Subcutaneous abdominal adipose tissue (tissue), 5 donors: Measurements from ENCODE around the gene RASAL1.

ENCODE experiments used
- H3K27ac ChIP-seq: one replicate; pipeline ENCODE4 v1.7.0; 2013; ENCODE audit warnings: low read depth, mild to moderate bottlenecking, inconsistent platforms, low read length, moderate library complexity
- H3K27me3 ChIP-seq, 5 donors: one replicate each; pipeline ENCODE4 v1.7.0; 2013; ENCODE audit warnings: low read length in 5 of 5, inconsistent platforms in 1 of 5; ENCODE audit not compliant: control insufficient read depth in 5 of 5, insufficient read depth in 4 of 5
- H3K36me3 ChIP-seq, 5 donors: one replicate each; pipeline ENCODE4 v1.7.0; 2013; ENCODE audit warnings: low read length in 5 of 5; ENCODE audit not compliant: control insufficient read depth in 5 of 5, insufficient read depth in 5 of 5
- H3K4me1 ChIP-seq, 5 donors: one replicate each; pipeline ENCODE4 v1.7.0; 2013; ENCODE audit warnings: low read length in 5 of 5, mild to moderate bottlenecking in 3 of 5, moderate library complexity in 1 of 5; ENCODE audit not compliant: control insufficient read depth in 5 of 5, insufficient read depth in 5 of 5
- H3K4me3 ChIP-seq, 5 donors: one replicate each; pipeline ENCODE4 v1.7.0; 2013; ENCODE audit warnings: low read length in 5 of 5, low read depth in 1 of 5
- H3K9ac ChIP-seq, 5 donors: one replicate each; pipeline ENCODE4 v1.7.0; 2013; ENCODE audit warnings: low read length in 5 of 5, mild to moderate bottlenecking in 4 of 5, moderate library complexity in 3 of 5
- H3K9me3 ChIP-seq, 5 donors: one replicate each; pipeline ENCODE4 v1.7.0; 2013; ENCODE audit warnings: low read length in 5 of 5; ENCODE audit not compliant: control insufficient read depth in 5 of 5
- donor health status: healthy.
- donor health status: healthy.
- donor health status: healthy.
- donor health status: healthy.
- donor health status: healthy.

Gene RASAL1

DNA sequence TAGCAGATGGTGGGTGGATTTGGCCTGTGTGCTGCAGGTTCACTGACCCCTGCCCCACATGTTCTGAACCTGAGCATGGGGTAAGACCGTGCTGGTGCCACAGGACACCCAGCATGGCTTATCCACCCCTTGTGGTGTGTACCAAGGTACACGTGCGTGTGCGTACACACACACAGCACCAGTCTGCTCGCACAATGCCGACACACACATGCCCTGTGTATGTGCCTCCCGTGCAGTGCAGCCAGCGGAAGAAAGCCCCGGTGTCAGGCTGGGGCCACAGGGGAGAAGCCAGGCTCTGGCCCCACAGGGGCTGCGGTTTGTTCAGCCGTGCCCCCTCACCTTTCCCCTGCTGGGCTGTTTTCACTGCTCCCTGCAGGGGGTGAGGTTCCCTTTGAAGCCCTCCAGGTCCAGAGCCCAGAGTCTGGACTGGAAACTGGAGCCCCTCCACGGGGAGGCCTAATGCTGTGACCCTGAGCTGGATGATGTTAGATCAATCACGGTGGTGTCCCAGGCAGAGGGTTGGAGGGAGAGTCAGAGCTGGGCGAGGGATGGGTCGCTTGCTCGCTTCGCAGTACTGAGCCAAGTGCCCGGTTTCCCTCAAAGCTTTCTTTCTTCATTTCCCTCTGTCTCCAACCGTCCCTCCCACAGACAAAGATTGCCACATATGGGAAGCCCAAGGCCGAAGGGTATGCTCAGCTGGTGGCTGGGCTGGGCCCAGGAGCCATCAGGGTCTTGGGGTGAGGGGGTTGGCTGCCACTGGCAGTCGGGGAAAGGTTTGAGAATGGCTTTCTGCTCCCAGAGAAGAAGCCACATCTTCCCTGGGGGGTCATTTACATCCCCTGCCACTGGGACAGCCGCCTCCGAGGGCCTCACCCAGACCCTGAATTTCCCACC, 72.8 kb downstream of the RASAL1 start:
- H3K9ac ChIP-seq, result no peak overlapping the region
- H3K9me3 ChIP-seq, result no peaks in the 10 kb centered on the region
- peaks cover 0 to 8% (median 2%) of the 10 kb centered on the region in 5 donors for H3K27me3 ChIP-seq
- H3K36me3 ChIP-seq, result peaks cover 0 to 2% (median 0%) of the 10 kb centered on the region in 5 donors
- H3K27ac ChIP-seq, result peak overlapping the region; percentile 41
- no peak overlapping the region for H3K4me3 ChIP-seq
- peaks cover 4 to 97% (median 79%) of the 10 kb centered on the region in 5 donors for H3K4me1 ChIP-seq

- Histone ChIP-seq H3K4me1 (peaks cover 4 to 89% (median 81%) of the 10 kb centered on the region in 5 donors), H3K27ac (no peak overlapping the region), H3K4me3 (no peak overlapping the region), H3K36me3 (no peaks in the 10 kb centered on the region), H3K9me3 (no peaks in the 10 kb centered on the region), H3K9ac (no peak overlapping the region), H3K27me3 (peaks cover 0 to 14% (median 2%) of the 10 kb centered on the region in 5 donors)
These were observed 74.4 kb downstream of the RASAL1 start for GRCh38 chr12:113061061-113061694.

GRCh38 chr12:113060336-113060960, 75.1 kb downstream of the RASAL1 start:
- Histone ChIP-seq H3K9me3 (no peaks in the 10 kb centered on the region), H3K27ac (no peak overlapping the region), H3K9ac (no peak overlapping the region), H3K36me3 (no peaks in the 10 kb centered on the region), H3K4me3 (peak overlapping the region in 1 of 5 donors; percentile 13), H3K27me3 (peaks cover 0 to 18% (median 2%) of the 10 kb centered on the region in 5 donors), H3K4me1 (peaks cover 4 to 89% (median 84%) of the 10 kb centered on the region in 5 donors)

DNA sequence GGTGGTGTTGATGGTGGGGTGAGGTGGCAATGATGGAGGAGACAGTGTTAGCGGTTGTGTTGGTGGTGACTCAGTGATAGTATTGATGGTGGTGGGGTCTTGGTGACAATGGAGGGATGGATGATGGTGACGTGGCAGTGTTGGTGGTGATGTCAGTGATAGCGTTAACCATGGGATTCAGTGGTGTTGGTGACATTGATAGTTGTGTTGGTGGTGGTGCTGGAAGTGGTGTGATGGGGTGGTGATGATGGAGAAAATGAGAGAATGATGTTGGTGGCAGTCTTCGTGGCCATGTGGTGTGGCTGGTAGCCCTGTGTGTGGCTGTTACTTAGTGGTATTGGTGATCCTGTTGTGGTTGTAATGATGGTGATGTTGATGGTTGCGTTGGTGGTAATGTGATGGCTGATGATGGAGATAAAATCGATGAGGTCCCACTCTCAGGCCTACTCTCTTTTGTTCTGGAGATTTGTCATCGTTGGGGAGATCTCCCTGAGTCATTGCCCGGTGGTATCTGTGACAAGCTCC, 76.4 kb downstream of the RASAL1 start:
- peaks cover 4 to 80% (median 71%) of the 10 kb centered on the region in 5 donors for H3K4me1 ChIP-seq
- peak overlapping the region in 2 of 5 donors; percentile 38 to 54 for H3K4me3 ChIP-seq
- no peak overlapping the region for H3K27ac ChIP-seq
- H3K36me3 ChIP-seq, result no peaks in the 10 kb centered on the region
- H3K9ac ChIP-seq, result peak overlapping the region in 1 of 5 donors; percentile 23
- H3K9me3 ChIP-seq, result no peaks in the 10 kb centered on the region
- peaks cover 0 to 21% (median 0%) of the 10 kb centered on the region in 5 donors for H3K27me3 ChIP-seq

GRCh38 chr12:113058553-113058952, 77.0 kb downstream of the RASAL1 start:
- peaks cover 0 to 21% (median 0%) of the 10 kb centered on the region in 5 donors for H3K27me3 ChIP-seq
- H3K4me3 ChIP-seq, result peak overlapping the region in 2 of 5 donors; percentile 54 to 78
- peaks cover 2 to 74% (median 65%) of the 10 kb centered on the region in 5 donors for H3K4me1 ChIP-seq
- H3K9ac ChIP-seq, result no peak overlapping the region
- H3K36me3 ChIP-seq, result no peaks in the 10 kb centered on the region
- H3K9me3 ChIP-seq, result no peaks in the 10 kb centered on the region
- no peak overlapping the region for H3K27ac ChIP-seq

DNA sequence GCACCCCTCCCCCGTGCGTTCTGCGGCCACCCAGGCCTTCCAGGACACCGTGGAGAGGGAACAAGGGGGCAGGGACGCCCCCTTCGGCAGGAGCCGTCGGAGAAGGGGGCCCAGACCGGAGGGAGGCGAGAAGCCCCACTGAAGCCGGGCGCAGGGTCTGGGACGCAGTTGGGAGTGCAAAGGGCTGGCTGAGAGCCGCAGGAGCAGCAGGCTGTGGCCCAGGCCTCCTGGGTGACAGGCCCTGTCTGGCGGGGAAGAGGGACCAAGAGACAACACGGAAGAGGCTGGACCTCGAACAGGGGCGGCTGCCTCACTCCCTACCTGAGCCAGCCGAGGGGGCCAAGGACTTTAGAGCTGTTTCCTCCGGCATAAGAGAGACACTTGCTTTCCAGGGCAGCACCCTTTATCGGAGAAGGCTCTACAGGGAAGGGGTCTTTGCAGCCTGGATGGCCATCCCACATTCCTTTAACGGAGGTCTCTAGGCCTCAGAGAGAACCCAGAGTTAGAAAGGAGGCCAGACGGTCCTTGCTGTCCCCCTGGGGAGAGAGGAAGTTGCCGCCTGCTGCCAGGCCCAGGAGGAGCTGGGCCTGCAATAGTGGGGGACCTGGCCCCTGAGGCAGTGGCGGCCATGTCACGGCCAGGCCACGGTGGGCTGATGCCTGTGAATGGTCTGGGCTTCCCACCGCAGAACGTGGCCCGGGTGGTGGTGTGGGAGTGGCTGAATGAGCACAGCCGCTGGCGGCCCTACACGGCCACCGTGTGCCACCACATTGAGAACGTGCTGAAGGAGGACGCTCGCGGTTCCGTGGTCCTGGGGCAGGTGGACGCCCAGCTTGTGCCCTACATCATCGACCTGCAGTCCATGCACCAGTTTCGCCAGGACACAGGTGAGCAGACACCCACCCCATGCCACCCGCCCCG, 77.7 kb downstream of the RASAL1 start:
- H3K9ac ChIP-seq, result peak overlapping the region in 3 of 5 donors; percentile 43 to 66 (median 58)
- no peaks in the 10 kb centered on the region for H3K36me3 ChIP-seq
- H3K27ac ChIP-seq, result peak overlapping the region; percentile 63
- no peaks in the 10 kb centered on the region for H3K9me3 ChIP-seq
- peaks cover 0 to 21% (median 0%) of the 10 kb centered on the region in 5 donors for H3K27me3 ChIP-seq
- H3K4me1 ChIP-seq, result peaks cover 2 to 66% (median 58%) of the 10 kb centered on the region in 5 donors
- H3K4me3 ChIP-seq, result peak overlapping the region; percentile 55 to 78 (median 64)

GRCh38 chr12:113056631-113057488, 78.7 kb downstream of the RASAL1 start, which contains the start of gene DTX1:
TSS of gene DTX1 (plus strand) at chr12:113056730. CDS start at chr12:113058193, 1,463 bp downstream.
- Histone ChIP-seq H3K4me1 (peaks cover 0 to 57% (median 52%) of the 10 kb centered on the region in 5 donors), H3K4me3 (peak within 1 kb of the TSS; percentile 51 to 78 (median 59)), H3K9ac (peak within 1 kb of the TSS in 4 of 5 donors; percentile 62 to 73 (median 68)), H3K36me3 (no peaks in the 10 kb centered on the region), H3K27me3 (peaks cover 0 to 21% (median 0%) of the 10 kb centered on the region in 5 donors), H3K9me3 (no peaks in the 10 kb centered on the region), H3K27ac (peak within 1 kb of the TSS; percentile 63)

GRCh38 chr12:113056381-113056630, 79.3 kb downstream of the RASAL1 start:
- peak overlapping the region in 4 of 5 donors; percentile 22 to 73 (median 68) for H3K9ac ChIP-seq
- H3K4me3 ChIP-seq, result peak overlapping the region in 4 of 5 donors; percentile 55 to 78 (median 66)
- no peaks in the 10 kb centered on the region for H3K9me3 ChIP-seq
- H3K36me3 ChIP-seq, result no peaks in the 10 kb centered on the region
- H3K27ac ChIP-seq, result peak overlapping the region; percentile 63
- peaks cover 0 to 21% (median 0%) of the 10 kb centered on the region in 5 donors for H3K27me3 ChIP-seq
- H3K4me1 ChIP-seq, result peaks cover 0 to 52% (median 51%) of the 10 kb centered on the region in 5 donors
